HG02571 (cell line): ENCODE data around the gene PRELID2.
"Not testable (repeated sequence)": the region's sequence is repeated elsewhere in the genome, so short reads cannot be mapped to it uniquely, and the experiment has no call there.

ENCODE experiments used
- ATAC-seq: cut with Tn5 transposase; IDR thresholded peaks from one replicate; pipeline ENCODE4 v1.9.1; 2021; ENCODE audit warnings: mild to moderate bottlenecking, moderate library complexity; ENCODE audit not compliant: unreplicated experiment

Gene PRELID2

GRCh38 chr5:145752534-145752933, 82.6 kb downstream of the PRELID2 start:
- no peak for ATAC-seq

GRCh38 chr5:145750199-145750598, 84.9 kb downstream of the PRELID2 start:
- no peak for ATAC-seq

- no peak for ATAC-seq
Observed at GRCh38 chr5:145743396-145744061, 91.6 kb downstream of the PRELID2 start.

- ATAC-seq = no peak
Observed at GRCh38 chr5:145739843-145740242, 95.3 kb downstream of the PRELID2 start.

GRCh38 chr5:145738227-145738626, 96.9 kb downstream of the PRELID2 start:
- no peak for ATAC-seq

GRCh38 chr5:145737578-145737977, 97.6 kb downstream of the PRELID2 start:
- ATAC-seq = no peak

- ATAC-seq = not testable (repeated sequence)
Observed at GRCh38 chr5:145729956-145730355, 105.2 kb downstream of the PRELID2 start.

GRCh38 chr5:145723516-145723915, 111.6 kb downstream of the PRELID2 start:
- no peak for ATAC-seq

GRCh38 chr5:145718956-145719355, 116.2 kb downstream of the PRELID2 start:
- no peak for ATAC-seq

- ATAC-seq = no peak
Observed at GRCh38 chr5:145715412-145715811, 119.7 kb downstream of the PRELID2 start.

- no peak for ATAC-seq
Observed at GRCh38 chr5:145712245-145712644, 122.9 kb downstream of the PRELID2 start.

- no peak for ATAC-seq
Observed at GRCh38 chr5:145711417-145711816, 123.7 kb downstream of the PRELID2 start.
